Tibial nerve (tissue), 4 donors: Measurements from ENCODE around the gene GPALPP1.

Experiments
- EP300 ChIP-seq, 2 donors: sonication (generic); formaldehyde crosslinking; IDR thresholded peaks; one replicate each; pipeline ENCODE4 v1.6.1; 2017; ENCODE audit warnings: antibody characterized with exemption in 2 of 2, mild to moderate bottlenecking in 1 of 2
- TF ChIP-seq, protein P1 (sequence below), 5 experiments: fragments of 200-600 bp in 3 of 5; fragments of 450-650 bp in 2 of 5; sonication (generic) in 3 of 5; IDR thresholded peaks; one replicate each; pipeline ENCODE4 v1.5.1; 2016 to 2019; ENCODE audit warnings: antibody characterized with exemption in 5 of 5, mild to moderate bottlenecking in 3 of 5, moderate library complexity in 2 of 5

DNA sequence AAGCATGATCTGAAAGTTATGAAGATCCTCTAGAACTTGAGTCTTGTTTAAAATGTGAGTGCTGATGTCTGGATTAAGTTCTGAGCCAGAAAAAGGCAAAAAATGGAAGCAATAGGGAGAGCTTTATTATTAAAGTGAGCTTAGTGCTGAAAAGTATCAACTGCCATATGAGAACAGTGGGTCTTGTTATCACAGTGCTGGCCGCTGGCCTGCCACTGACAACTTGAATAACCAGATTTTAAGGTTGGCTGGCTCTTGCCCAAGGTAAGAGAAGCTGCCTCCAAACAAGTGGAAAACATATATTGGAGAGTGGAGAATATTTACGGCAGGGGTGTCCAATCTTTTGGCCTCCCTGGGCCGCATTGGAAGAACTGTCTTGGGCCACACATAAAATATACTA lies 33.9 kb upstream of the GPALPP1 start:
- TF ChIP-seq, protein P1, sequence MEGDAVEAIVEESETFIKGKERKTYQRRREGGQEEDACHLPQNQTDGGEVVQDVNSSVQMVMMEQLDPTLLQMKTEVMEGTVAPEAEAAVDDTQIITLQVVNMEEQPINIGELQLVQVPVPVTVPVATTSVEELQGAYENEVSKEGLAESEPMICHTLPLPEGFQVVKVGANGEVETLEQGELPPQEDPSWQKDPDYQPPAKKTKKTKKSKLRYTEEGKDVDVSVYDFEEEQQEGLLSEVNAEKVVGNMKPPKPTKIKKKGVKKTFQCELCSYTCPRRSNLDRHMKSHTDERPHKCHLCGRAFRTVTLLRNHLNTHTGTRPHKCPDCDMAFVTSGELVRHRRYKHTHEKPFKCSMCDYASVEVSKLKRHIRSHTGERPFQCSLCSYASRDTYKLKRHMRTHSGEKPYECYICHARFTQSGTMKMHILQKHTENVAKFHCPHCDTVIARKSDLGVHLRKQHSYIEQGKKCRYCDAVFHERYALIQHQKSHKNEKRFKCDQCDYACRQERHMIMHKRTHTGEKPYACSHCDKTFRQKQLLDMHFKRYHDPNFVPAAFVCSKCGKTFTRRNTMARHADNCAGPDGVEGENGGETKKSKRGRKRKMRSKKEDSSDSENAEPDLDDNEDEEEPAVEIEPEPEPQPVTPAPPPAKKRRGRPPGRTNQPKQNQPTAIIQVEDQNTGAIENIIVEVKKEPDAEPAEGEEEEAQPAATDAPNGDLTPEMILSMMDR (IDR thresholded peaks at IDR 0.05): no peak
- TF ChIP-seq EP300 (IDR thresholded peaks at IDR 0.05): no peak
